Heart right ventricle (tissue), 16 donors: ENCODE results near the gene STOX1. TPM values are rescaled to one million over a fixed set of nuclear protein-coding genes. Genes with fewer than 3 reads are reported as not detected.
A peak's percentile ranks its signal among the peaks of the same experiment; 100 is the strongest.

Source experiments
- ATAC-seq, 8 donors: fragments of 200-7000 bp; cut with Tn5 transposase; one replicate each; pipeline ENCODE4 v1.9.1; 2020; ENCODE audit warnings: mild to moderate bottlenecking in 8 of 8, moderate library complexity in 8 of 8, moderate number of reproducible peaks in 1 of 8
- DNase-seq, 2 donors: peaks; one replicate each; pipeline ENCODE4 v3.0.0-alpha.2; 2020
- H3K27ac ChIP-seq, 10 donors: fragments of 200-600 bp; sonication (generic) in 2 of 10; one replicate each; pipeline versions ENCODE4 v1.5.0 to v1.8.0; 2020 to 2022; ENCODE audit warnings: mild to moderate bottlenecking in 3 of 10
- H3K27me3 ChIP-seq, 7 donors: fragments of 200-600 bp; one replicate each; pipeline ENCODE4 v1.8.0; 2021 to 2022; ENCODE audit warnings: mild to moderate bottlenecking in 2 of 7
- H3K36me3 ChIP-seq, 9 donors: fragments of 200-600 bp; sonication (generic) in 1 of 9; one replicate each; pipeline versions ENCODE4 v1.5.0 to v1.8.0; 2020 to 2022; ENCODE audit warnings: mild to moderate bottlenecking in 2 of 9
- H3K4me1 ChIP-seq, 9 donors: fragments of 200-600 bp; sonication (generic) in 1 of 9; one replicate each; pipeline versions ENCODE4 v1.5.0 to v1.8.0; 2020 to 2022; ENCODE audit warnings: mild to moderate bottlenecking in 4 of 9
- H3K4me3 ChIP-seq, 10 donors: fragments of 200-600 bp; sonication (generic) in 2 of 10; one replicate each; pipeline versions ENCODE4 v1.5.0 to v1.8.0; 2020 to 2022; ENCODE audit warnings: mild to moderate bottlenecking in 7 of 10, moderate library complexity in 2 of 10
- H3K9me3 ChIP-seq, 11 donors: fragments of 200-600 bp in 10 of 11; sonication (generic) in 2 of 11; one replicate each; pipeline versions ENCODE4 v1.5.0 to v1.8.0; 2013 to 2022; ENCODE audit warnings: mild to moderate bottlenecking in 2 of 11, control low read depth in 1 of 11, moderate library complexity in 1 of 11
- CTCF ChIP-seq, 9 donors: fragments of 200-600 bp; sonication (generic) in 2 of 9; IDR thresholded peaks; one replicate each; pipeline versions ENCODE4 v1.5.0 to v1.8.0; 2021 to 2022; ENCODE audit warnings: antibody characterized with exemption in 9 of 9, mild to moderate bottlenecking in 5 of 9, moderate library complexity in 1 of 9
- WGBS, 2 donors: extraction: QIAGEN DNeasy Blood & Tissue Kit; methylation state at CpG; one replicate each; pipeline ENCODE4 v1.1.7; 2013; ENCODE audit warnings: inconsistent platforms in 1 of 2; 5-methylcytosine and 5-hydroxymethylcytosine counted together
- intact Hi-C, 10 donors: fragments of 100-400 bp; cut with DNase I; formaldehyde crosslinking; loops; one replicate each; pipeline versions ENCODE4 v1.11.1 to v1.14.2; 2022
- polyA plus RNA-seq, 2 donors: library from polyadenylated mRNA; stranded (reverse); fragments of 200-250 nt; gene quantifications; one replicate each; pipeline ENCODE4 v1.2.3, GENCODE V29; 2013
- total RNA-seq, 10 donors: library from RNA; stranded (reverse); fragmentation: NEBNext Ultra II Directional in 3 of 10; extraction: Animal tissue kit (Norgen Biotek cat#: 25700) in 3 of 10; gene quantifications; one replicate each; pipeline versions ENCODE4 v1.2.1 to v1.2.4, GENCODE V29; 2021 to 2023
- donor health status: Arrhythmogenic right ventricular cardiomyopathy.
- donor health status: ischemic (EF 13 %, LVEDD 7.1; RV severe dilation, severe dysfunction).
- donor health status: healthy with polysubstance abuse.
- donor health status: DM: no; HTN: yes; CAD: no.
- donor health status: DM: no; HTN: no; CAD: no.
- donor health status: ischemic (EF 25% LVEDD 6.9; RV normal size, moderate dysfunction).
- donor health status: ischemic (EF 25% LVEDD 5.7; RV mildly dilated, moderate dysfunction).
- donor health status: healthy.
- donor health status: DM: yes; HTN: yes; CAD: no.
- donor health status: Ischemic cardiomyopathy.
- donor health status: ischemic (EF 35%, LVEDD 5.7; RV mildly dilated, moderate dysfunction).
- donor health status: nonischemic (EF 11% LVEDD 7.7; RV severe dilation, severe dysfunction).
- donor health status: DM: yes; HTN: yes; CAD: no.
- donor health status: PGD.
- donor health status: ischemic (EF 29% LVEDD 5.4; RV normal size, mild dysfunction).
- donor health status: nonischemic (EF 23%, LVEDD 6.1; RV moderate dilation, normal function).

Gene STOX1
- total and polyA plus RNA-seq, 12 donors, result 0.09 to 1.9 (median 0.25) TPM; not detected in 2

- intact Hi-C loops, result no loop called here
- H3K36me3 ChIP-seq, result no peaks in the 10 kb centered on the region
- ATAC-seq, result peak in 7 of 8 donors; percentile 25 to 75 (median 52)
- H3K4me3 ChIP-seq, result no peak overlapping the region
- peak overlapping the region in 3 of 10 donors; percentile 2 to 55 (median 49) for H3K27ac ChIP-seq
- DNase-seq, result no peak
- no peaks in the 10 kb centered on the region for H3K27me3 ChIP-seq
- peaks cover 0 to 5% (median 0%) of the 10 kb centered on the region in 11 donors for H3K9me3 ChIP-seq
- H3K4me1 ChIP-seq, result peaks cover 0 to 13% (median 6%) of the 10 kb centered on the region in 9 donors
- WGBS, 2 donors, result 40 to 48% methylated on average over 5 of the region's 5 CpGs
- no peak for TF ChIP-seq CTCF (IDR thresholded peaks at IDR 0.05)
Observed at GRCh38 chr10:68871731-68872342, 44.5 kb downstream of the STOX1 start.

- H3K9me3 ChIP-seq, result no peaks in the 10 kb centered on the region
- DNase-seq, result no peak
- intact Hi-C loops, result no loop called here
- no peaks in the 10 kb centered on the region for H3K27me3 ChIP-seq
- peaks cover 0 to 6% (median 4%) of the 10 kb centered on the region in 9 donors for H3K4me1 ChIP-seq
- ATAC-seq, result no peak
- H3K36me3 ChIP-seq, result no peaks in the 10 kb centered on the region
- WGBS, 2 donors, result 74 to 78% methylated on average over 15 of the region's 15 CpGs
- no peak for TF ChIP-seq CTCF (IDR thresholded peaks at IDR 0.05)
- H3K27ac ChIP-seq, result no peak overlapping the region
- no peak overlapping the region for H3K4me3 ChIP-seq
Observed at GRCh38 chr10:68876246-68877138, 49.2 kb downstream of the STOX1 start.

- DNase-seq (no peak), ATAC-seq (no peak)
- Histone ChIP-seq H3K9me3 (no peaks in the 10 kb centered on the region), H3K27ac (no peak overlapping the region), H3K27me3 (no peaks in the 10 kb centered on the region), H3K36me3 (no peaks in the 10 kb centered on the region), H3K4me3 (no peak overlapping the region), H3K4me1 (no peaks in the 10 kb centered on the region)
- TF ChIP-seq CTCF (IDR thresholded peaks at IDR 0.05), result no peak
- WGBS, 2 donors, result 96 to 100% methylated on average over 1 of the region's 1 CpG
- intact Hi-C loops, result no loop called here
Observed at GRCh38 chr10:68877482-68878110, 50.3 kb downstream of the STOX1 start.

GRCh38 chr10:68878496-68878895 is 51.2 kb downstream of the STOX1 start:
- intact Hi-C loops, result no loop called here
- Histone ChIP-seq H3K36me3 (no peaks in the 10 kb centered on the region), H3K4me3 (no peak overlapping the region), H3K9me3 (no peaks in the 10 kb centered on the region), H3K4me1 (no peaks in the 10 kb centered on the region), H3K27ac (no peak overlapping the region), H3K27me3 (no peaks in the 10 kb centered on the region)
- DNase-seq, result no peak
- no peak for TF ChIP-seq CTCF (IDR thresholded peaks at IDR 0.05)
- ATAC-seq, result no peak
